H9 (cell line): Measurements from ENCODE around the gene GALNT17. TPM values are rescaled to one million over a fixed set of nuclear protein-coding genes. Genes with fewer than 3 reads are reported as not detected.

Experiments used
- DNase-seq: peaks from one replicate; pipeline ENCODE4 v3.0.0-alpha.2; 2017
- H2AFZ ChIP-seq: one replicate; pipeline ENCODE4 v1.6.1; 2013; ENCODE audit warnings: mild to moderate bottlenecking, low read length, control low read depth, moderate library complexity
- H2AK5ac ChIP-seq: 2 replicates; pipeline ENCODE4 v1.6.1; 2013; ENCODE audit warnings: low read length, control low read depth, mixed read lengths; ENCODE audit not compliant: insufficient read length
- H2BK120ac ChIP-seq: one replicate; pipeline ENCODE4 v1.6.1; 2013; ENCODE audit warnings: low read depth, mild to moderate bottlenecking, low read length, control low read depth, inconsistent platforms; ENCODE audit not compliant: poor library complexity, severe bottlenecking
- H2BK12ac ChIP-seq: 2 replicates; pipeline ENCODE4 v1.6.1; 2013; ENCODE audit warnings: low read length, control low read depth, mixed read lengths, low read depth; ENCODE audit not compliant: insufficient read length
- H2BK15ac ChIP-seq: 2 replicates; pipeline ENCODE4 v1.6.1; 2013; ENCODE audit warnings: low read depth, low read length, control low read depth
- H2BK20ac ChIP-seq: one replicate; pipeline ENCODE4 v1.6.1; 2013; ENCODE audit warnings: low read depth, mild to moderate bottlenecking, low read length, control low read depth, inconsistent platforms; ENCODE audit not compliant: poor library complexity, severe bottlenecking
- H2BK5ac ChIP-seq: 2 replicates; pipeline ENCODE4 v1.6.1; 2013; ENCODE audit warnings: low read length, control low read depth, mixed read lengths; ENCODE audit not compliant: insufficient read length
- H3K14ac ChIP-seq: 2 replicates; pipeline ENCODE4 v1.6.1; 2013; ENCODE audit warnings: low read length, control low read depth; ENCODE audit not compliant: insufficient read depth
- H3K18ac ChIP-seq: 2 replicates; pipeline ENCODE4 v1.6.1; 2013; ENCODE audit warnings: low read depth, mild to moderate bottlenecking, mixed read lengths, low read length, control low read depth; ENCODE audit not compliant: insufficient read length
- H3K23ac ChIP-seq: 2 replicates; pipeline ENCODE4 v1.6.1; 2013; ENCODE audit warnings: low read length, control low read depth, mixed read lengths, low read depth; ENCODE audit not compliant: insufficient read length
- H3K23me2 ChIP-seq: 2 replicates; pipeline ENCODE4 v1.6.1; 2013; ENCODE audit warnings: low read depth, mild to moderate bottlenecking, mixed read lengths, low read length, control low read depth; ENCODE audit not compliant: insufficient read length, poor library complexity, severe bottlenecking
- H3K27ac ChIP-seq: 2 replicates; pipeline ENCODE4 v1.5.1; 2013; ENCODE audit warnings: low read length, control low read depth, mixed read lengths, low read depth; ENCODE audit not compliant: insufficient read length
- H3K27me3 ChIP-seq: 2 replicates; pipeline ENCODE4 v1.6.1; 2013; ENCODE audit warnings: low read length, control low read depth, inconsistent platforms; ENCODE audit not compliant: insufficient read depth
- H3K4ac ChIP-seq: 2 replicates; pipeline ENCODE4 v1.6.1; 2013; ENCODE audit warnings: low read depth, mild to moderate bottlenecking, control low read depth, inconsistent platforms, low read length, moderate library complexity
- H3K4me1 ChIP-seq: 2 replicates; pipeline ENCODE4 v1.6.1; 2013; ENCODE audit warnings: low read length, control low read depth, inconsistent platforms; ENCODE audit not compliant: insufficient read depth
- H3K4me2 ChIP-seq: 2 replicates; pipeline ENCODE4 v1.6.1; 2013; ENCODE audit warnings: low read length, control low read depth, mixed read lengths; ENCODE audit not compliant: insufficient read length, insufficient read depth
- H3K56ac ChIP-seq: 2 replicates; pipeline ENCODE4 v1.6.1; 2013; ENCODE audit warnings: low read depth, mild to moderate bottlenecking, mixed read lengths, low read length, control low read depth; ENCODE audit not compliant: insufficient read length
- H3K79me1 ChIP-seq: 2 replicates; pipeline ENCODE4 v1.6.1; 2013; ENCODE audit warnings: low read depth, mild to moderate bottlenecking, moderate library complexity, low read length, control low read depth, inconsistent platforms; ENCODE audit not compliant: insufficient read depth, poor library complexity, severe bottlenecking
- H3K79me2 ChIP-seq: 2 replicates; pipeline ENCODE4 v1.6.1; 2013; ENCODE audit warnings: low read length, control low read depth, inconsistent platforms; ENCODE audit not compliant: insufficient read depth
- H3K9ac ChIP-seq: 2 replicates; pipeline ENCODE4 v1.6.1; 2013; ENCODE audit warnings: low read length, control low read depth, mixed read lengths; ENCODE audit not compliant: insufficient read length; ENCODE audit errors: extremely low read depth
- H3K9me3 ChIP-seq: one replicate; pipeline ENCODE4 v1.6.1; 2013; ENCODE audit warnings: low read depth, low read length, inconsistent platforms; ENCODE audit not compliant: control insufficient read depth
- H3T11ph ChIP-seq: one replicate; pipeline ENCODE4 v1.6.1; 2013; ENCODE audit warnings: mild to moderate bottlenecking, low read length, control low read depth, inconsistent platforms
- H4K20me1 ChIP-seq: one replicate; pipeline ENCODE4 v1.6.1; 2013; ENCODE audit not compliant: control insufficient read depth, insufficient read length, insufficient read depth
- H4K5ac ChIP-seq: 2 replicates; pipeline ENCODE4 v1.6.1; 2013; ENCODE audit warnings: low read depth, mild to moderate bottlenecking, mixed read lengths, low read length, control low read depth; ENCODE audit not compliant: insufficient read length
- H4K8ac ChIP-seq: replicated peaks from 2 replicates; pipeline ENCODE4 v1.6.1; 2013; ENCODE audit warnings: low read length, control low read depth, mixed read lengths, low read depth; ENCODE audit not compliant: insufficient read length
- H4K91ac ChIP-seq: 2 replicates; pipeline ENCODE4 v1.6.1; 2013; ENCODE audit warnings: low read depth, mild to moderate bottlenecking, moderate library complexity, mixed read lengths, low read length, control low read depth; ENCODE audit not compliant: insufficient read length
- H3K27ac Mint-ChIP-seq, 3 experiments: 2 replicates in 2 of 3; 3 replicates in 1 of 3; pipeline ENCODE4 v1.8.0; 2020 to 2021; ENCODE audit warnings: mixed read lengths in 3 of 3, mild to moderate bottlenecking in 1 of 3, moderate library complexity in 1 of 3
- H3K27me3 Mint-ChIP-seq: 2 replicates; pipeline ENCODE4 v1.8.0; 2021; ENCODE audit warnings: low read depth, mild to moderate bottlenecking, moderate library complexity, mixed read lengths
- H3K36me3 Mint-ChIP-seq, 3 experiments: 2 replicates in 2 of 3; 3 replicates in 1 of 3; pipeline ENCODE4 v1.8.0; 2020 to 2021; ENCODE audit warnings: low read depth in 3 of 3, mixed read lengths in 3 of 3; ENCODE audit not compliant: insufficient read depth in 1 of 3
- H3K4me1 Mint-ChIP-seq, 2 experiments: 2 replicates each; pipeline ENCODE4 v1.8.0; 2020; ENCODE audit warnings: mixed read lengths in 2 of 2
- H3K4me3 Mint-ChIP-seq, 2 experiments: 2 replicates in 1 of 2; 3 replicates in 1 of 2; pipeline ENCODE4 v1.8.0; 2020 to 2021; ENCODE audit warnings: mild to moderate bottlenecking in 2 of 2, mixed read lengths in 2 of 2, moderate library complexity in 1 of 2
- H3K9me3 Mint-ChIP-seq, 2 experiments: 2 replicates in 1 of 2; 3 replicates in 1 of 2; pipeline ENCODE4 v1.8.0; 2020; ENCODE audit warnings: mild to moderate bottlenecking in 2 of 2, mixed read lengths in 2 of 2, moderate library complexity in 1 of 2
- CTCF ChIP-seq: fragments of 200-600 bp; sonication (generic); conservative IDR thresholded peaks from 3 replicates; pipeline ENCODE4 v1.8.0; 2021; ENCODE audit warnings: antibody characterized with exemption, mild to moderate bottlenecking
- WGBS: extraction: QIAGEN DNeasy Blood & Tissue Kit; methylation state at CpG from one replicate; pipeline ENCODE4 v1.1.7; 2013; ENCODE audit warnings: missing lambda C conversion rate, low lambda C conversion rate, mixed read lengths; ENCODE audit not compliant: insufficient read length; ENCODE audit errors: extremely low coverage; 5-methylcytosine and 5-hydroxymethylcytosine counted together
- total RNA-seq: library from RNA; stranded (reverse); gene quantifications from 2 replicates; pipeline ENCODE4 v1.2.1, GENCODE V29; 2021

The GALNT17 gene
- total RNA-seq, 1 experiment from 2014 or later = 43.2 TPM

GRCh38 chr7:71095266-71095860, 36.6 kb upstream of the GALNT17 start:
- no peak overlapping the region for H3K27ac ChIP-seq
- Mint-ChIP-seq H3K9me3 (peaks cover 15 to 20% of the 10 kb centered on the region in 2 experiments), H3K27ac (no peak overlapping the region), H3K27me3 (no peaks in the 10 kb centered on the region), H3K4me1 (0 out of 4 replicates have a peak, but pooled peaks cover 0 to 4% of the 10 kb centered on the region in 2 experiments), H3K36me3 (peaks cover 6 to 26% (median 7%) of the 10 kb centered on the region in 3 experiments; a peak in 6 of 7 replicates), H3K4me3 (no peak overlapping the region)
- no peak overlapping the region for H3K4ac ChIP-seq
- no peak for TF ChIP-seq CTCF
- no peak overlapping the region for H2BK5ac ChIP-seq
- no peak overlapping the region for H3K56ac ChIP-seq
- no peak overlapping the region for H4K8ac ChIP-seq
- H2BK15ac ChIP-seq = no peak overlapping the region
- no CpG with 5 or more reads among the region's 2 CpGs for WGBS
- H4K5ac ChIP-seq = no peak overlapping the region
- H2BK12ac ChIP-seq = no peak overlapping the region
- H3K18ac ChIP-seq = no peak overlapping the region
- no peak overlapping the region for H3K9ac ChIP-seq
- no peaks in the 10 kb centered on the region for H3K79me1 ChIP-seq
- DNase-seq = no peak
- no peaks in the 10 kb centered on the region for H3K23me2 ChIP-seq
- no peaks in the 10 kb centered on the region for H3K27me3 ChIP-seq
- no peak overlapping the region for H3K14ac ChIP-seq
- H3K9me3 ChIP-seq = no peaks in the 10 kb centered on the region
- H4K20me1 ChIP-seq = no peaks in the 10 kb centered on the region
- no peak overlapping the region for H2BK20ac ChIP-seq
- no peak overlapping the region for H3K4me2 ChIP-seq
- no peaks in the 10 kb centered on the region for H3K79me2 ChIP-seq
- no peak overlapping the region for H4K91ac ChIP-seq
- no peaks in the 10 kb centered on the region for H3K4me1 ChIP-seq
- H2AFZ ChIP-seq = no peak overlapping the region
- H2BK120ac ChIP-seq = no peak overlapping the region
- no peak overlapping the region for H2AK5ac ChIP-seq
- H3T11ph ChIP-seq = no peak overlapping the region
- H3K23ac ChIP-seq = no peak overlapping the region
